ENCODE measurements around the gene CHI3L1. TPM values are rescaled to one million over a fixed set of nuclear protein-coding genes. Genes with fewer than 3 reads are reported as not detected.

Gene CHI3L1
- total RNA-seq, 4 donors from 2014 or later, result 2.9 to 23.2 TPM; not detected in 2

GRCh38 chr1:203211812-203212211 is 25.3 kb upstream of the CHI3L1 start:
- WGBS, 2 donors (ENCODE audit: low coverage in 1 of 2), result 85% methylated on average over 3 of the region's 3 CpGs; no CpG with 5 or more reads in 1 of the 2 donors
- intact Hi-C loops (cut with DNase I; ENCODE audit: low total_unique reads) (no loop called here), in situ Hi-C loops (cut with MboI; ENCODE audit: low pct_ligation_motif_present in 1 of 4, low pct_unique_long_range_greater_than_20kb in 1 of 4, low sequenced_read_pairs in 3 of 4) (loop anchor here in 3 of 4 donors (10.0 kb wide), 2 partner anchors 97 to 177 kb away; no protein-coding TSS in a partner anchor)
- Histone ChIP-seq H3K27me3 (peaks cover 3% of the 10 kb centered on the region), H3K36me3 (no peaks in the 10 kb centered on the region), H3K9me3 (no peaks in the 10 kb centered on the region), H3K27ac (no peak overlapping the region), H3K4me1 (no peaks in the 10 kb centered on the region), H3K4me3 (no peak overlapping the region)
- DNase-seq, result no peak
- TF ChIP-seq POLR2A (IDR thresholded peaks at IDR 0.05), result no peak
- no peak for TF ChIP-seq POLR2AphosphoS5 (IDR thresholded peaks at IDR 0.05)

- no peak overlapping the region for H3K4me3 ChIP-seq
These were observed 24.5 kb upstream of the CHI3L1 start for GRCh38 chr1:203210988-203211387.

GRCh38 chr1:203210350-203210749 is 23.8 kb upstream of the CHI3L1 start:
- TF ChIP-seq CTCF (IDR thresholded peaks at IDR 0.05) (no peak), POLR2AphosphoS5 (IDR thresholded peaks at IDR 0.05) (no peak)
- Histone ChIP-seq H3K36me3 (no peaks in the 10 kb centered on the region), H3K27ac (no peak overlapping the region), H3K27me3 (no peaks in the 10 kb centered on the region), H3K4me1 (no peaks in the 10 kb centered on the region), H3K4me3 (no peak overlapping the region), H3K9me3 (no peaks in the 10 kb centered on the region)
- intact Hi-C loops (cut with DNase I; ENCODE audit: low total_unique reads) (no loop called here), in situ Hi-C loops (cut with MboI; ENCODE audit: low pct_ligation_motif_present in 1 of 4, low pct_unique_long_range_greater_than_20kb in 1 of 4, low sequenced_read_pairs in 3 of 4) (loop anchor here in 3 of 4 donors (10.0 kb wide), 2 partner anchors 96 to 176 kb away; no protein-coding TSS in a partner anchor)
- DNase-seq, result no peak

More at GRCh38 chr1:203210988-203211387, 24.5 kb upstream of the CHI3L1 start:
- no peaks in the 10 kb centered on the region for H3K36me3 ChIP-seq
- H3K4me1 ChIP-seq, result no peaks in the 10 kb centered on the region
- TF ChIP-seq POLR2AphosphoS5 (IDR thresholded peaks at IDR 0.05) (no peak), CTCF (IDR thresholded peaks at IDR 0.05) (no peak), EP300 (IDR thresholded peaks at IDR 0.05; ENCODE audit: low read depth) (no peak), POLR2A (IDR thresholded peaks at IDR 0.05) (no peak)
- H3K27ac ChIP-seq, result no peak overlapping the region
- intact Hi-C loops (cut with DNase I; ENCODE audit: low total_unique reads) (no loop called here), in situ Hi-C loops (cut with MboI; ENCODE audit: low pct_ligation_motif_present in 1 of 4, low pct_unique_long_range_greater_than_20kb in 1 of 4, low sequenced_read_pairs in 3 of 4) (loop anchor here in 3 of 4 donors (10.0 kb wide), 2 partner anchors 96 to 176 kb away; no protein-coding TSS in a partner anchor)
- no peaks in the 10 kb centered on the region for H3K27me3 ChIP-seq
- no peaks in the 10 kb centered on the region for H3K9me3 ChIP-seq
- no peak for DNase-seq

- Histone ChIP-seq H3K9me3 (no peaks in the 10 kb centered on the region), H3K4me3 (no peak overlapping the region), H3K27me3 (no peaks in the 10 kb centered on the region), H3K27ac (no peak overlapping the region), H3K4me1 (no peaks in the 10 kb centered on the region), H3K36me3 (no peaks in the 10 kb centered on the region)
- 50 to 77% methylated on average over 1 of the region's 1 CpG for WGBS, 2 donors (ENCODE audit: low coverage in 1 of 2)
- intact Hi-C loops (cut with DNase I; ENCODE audit: low total_unique reads), result no loop called here
- TF ChIP-seq EP300 (IDR thresholded peaks at IDR 0.05; ENCODE audit: low read depth) (no peak), CTCF (IDR thresholded peaks at IDR 0.05) (no peak), POLR2A (IDR thresholded peaks at IDR 0.05) (no peak), POLR2AphosphoS5 (IDR thresholded peaks at IDR 0.05) (no peak)
- no peak for DNase-seq
- in situ Hi-C loops (cut with MboI; ENCODE audit: low pct_ligation_motif_present in 1 of 4, low pct_unique_long_range_greater_than_20kb in 1 of 4, low sequenced_read_pairs in 3 of 4), result no loop called here
These were observed 21.7 kb upstream of the CHI3L1 start for GRCh38 chr1:203208181-203208580.

GRCh38 chr1:203207751-203208150 is 21.2 kb upstream of the CHI3L1 start:
- intact Hi-C loops (cut with DNase I; ENCODE audit: low total_unique reads) (no loop called here), in situ Hi-C loops (cut with MboI; ENCODE audit: low pct_ligation_motif_present in 1 of 4, low pct_unique_long_range_greater_than_20kb in 1 of 4, low sequenced_read_pairs in 3 of 4) (no loop called here)
- Histone ChIP-seq H3K4me3 (no peak overlapping the region), H3K27me3 (no peaks in the 10 kb centered on the region), H3K36me3 (no peaks in the 10 kb centered on the region), H3K9me3 (no peaks in the 10 kb centered on the region), H3K27ac (no peak overlapping the region), H3K4me1 (peaks cover 0 to 2% (median 0%) of the 10 kb centered on the region in 4 donors)
- 60 to 63% methylated on average over 1 to 2 of the region's 2 CpGs for WGBS, 2 donors (ENCODE audit: low coverage in 1 of 2)
- DNase-seq, result no peak
- TF ChIP-seq EP300 (IDR thresholded peaks at IDR 0.05; ENCODE audit: low read depth), result no peak

Measured in transverse colon (tissue), 4 donors.